ENCODE data around the gene NMRK1.

DNA sequence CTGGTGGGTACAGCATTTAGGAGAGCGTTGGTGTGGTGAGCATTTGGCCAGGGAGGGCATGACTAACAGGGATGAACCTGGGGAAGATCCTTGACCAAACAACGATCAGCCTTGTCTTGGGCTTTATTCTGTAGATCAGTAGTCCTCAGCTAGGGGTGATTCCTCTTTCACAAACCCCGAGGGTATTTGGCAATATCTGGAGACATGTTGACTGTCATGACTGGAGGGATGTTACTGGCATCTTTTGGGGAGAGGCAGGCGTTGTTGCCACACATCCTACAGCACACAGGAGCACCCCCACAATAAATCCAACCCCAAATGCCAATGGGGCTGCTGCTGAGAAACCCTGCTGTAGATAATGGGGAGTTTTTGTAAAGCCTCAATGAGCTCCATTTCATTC lies 44.3 kb upstream of the NMRK1 start:
- TF ChIP-seq POLR2A (IDR thresholded peaks at IDR 0.05) (no peak), POLR2AphosphoS5 (IDR thresholded peaks at IDR 0.05) (no peak)
- TF ChIP-seq, protein P1, sequence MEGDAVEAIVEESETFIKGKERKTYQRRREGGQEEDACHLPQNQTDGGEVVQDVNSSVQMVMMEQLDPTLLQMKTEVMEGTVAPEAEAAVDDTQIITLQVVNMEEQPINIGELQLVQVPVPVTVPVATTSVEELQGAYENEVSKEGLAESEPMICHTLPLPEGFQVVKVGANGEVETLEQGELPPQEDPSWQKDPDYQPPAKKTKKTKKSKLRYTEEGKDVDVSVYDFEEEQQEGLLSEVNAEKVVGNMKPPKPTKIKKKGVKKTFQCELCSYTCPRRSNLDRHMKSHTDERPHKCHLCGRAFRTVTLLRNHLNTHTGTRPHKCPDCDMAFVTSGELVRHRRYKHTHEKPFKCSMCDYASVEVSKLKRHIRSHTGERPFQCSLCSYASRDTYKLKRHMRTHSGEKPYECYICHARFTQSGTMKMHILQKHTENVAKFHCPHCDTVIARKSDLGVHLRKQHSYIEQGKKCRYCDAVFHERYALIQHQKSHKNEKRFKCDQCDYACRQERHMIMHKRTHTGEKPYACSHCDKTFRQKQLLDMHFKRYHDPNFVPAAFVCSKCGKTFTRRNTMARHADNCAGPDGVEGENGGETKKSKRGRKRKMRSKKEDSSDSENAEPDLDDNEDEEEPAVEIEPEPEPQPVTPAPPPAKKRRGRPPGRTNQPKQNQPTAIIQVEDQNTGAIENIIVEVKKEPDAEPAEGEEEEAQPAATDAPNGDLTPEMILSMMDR (IDR thresholded peaks at IDR 0.05), result no peak

All from prostate gland (tissue), 2 donors.